Measurements from ENCODE around the gene TNNT1.

The TNNT1 gene

DNA sequence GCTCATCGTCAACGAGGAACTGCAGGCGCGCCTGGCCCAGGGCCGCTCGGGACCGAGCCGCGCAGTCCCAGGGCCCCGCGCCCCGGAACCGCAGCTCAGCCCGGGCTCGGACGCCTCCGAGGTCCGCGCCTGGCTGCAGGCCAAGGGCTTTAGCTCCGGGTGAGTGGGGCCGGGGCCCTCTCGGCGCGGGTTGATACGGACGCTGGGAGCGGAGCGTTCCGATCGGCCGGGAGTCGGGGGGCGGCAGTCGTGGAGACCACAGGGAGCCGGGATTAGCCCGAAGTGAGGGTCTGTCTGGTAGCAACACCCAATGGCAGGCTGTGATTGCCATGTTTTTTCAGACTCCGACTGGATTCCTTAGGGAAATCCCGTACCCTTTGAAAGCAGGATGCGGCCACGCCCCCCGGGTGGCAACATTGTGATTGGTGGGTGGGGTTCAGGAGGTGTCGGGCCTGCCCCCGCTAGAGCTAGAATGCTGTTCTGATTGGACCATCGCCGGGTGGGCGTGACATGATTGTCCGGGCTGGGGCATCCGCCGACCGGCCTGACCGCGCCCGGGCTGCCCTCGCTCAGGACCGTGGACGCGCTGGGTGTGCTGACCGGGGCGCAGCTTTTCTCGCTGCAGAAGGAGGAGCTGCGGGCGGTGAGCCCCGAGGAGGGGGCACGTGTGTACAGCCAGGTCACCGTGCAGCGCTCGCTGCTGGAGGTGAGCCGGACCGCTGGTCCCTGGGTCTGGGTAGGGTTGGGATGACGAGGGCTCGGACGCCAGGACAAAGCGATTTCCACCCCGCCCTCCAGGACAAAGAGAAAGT lies 62.1 kb downstream of the TNNT1 start:
- Histone ChIP-seq H3K4me3 (ENCODE audit: extremely low read depth, insufficient read depth, low read length, poor library complexity, severe bottlenecking) (peak overlapping the region; percentile 55), H3K36me3 (ENCODE audit: control insufficient read depth, insufficient read depth, low read length) (peaks cover 20% of the 10 kb centered on the region), H3K4me1 (ENCODE audit: control insufficient read depth, insufficient read depth, low read length, poor library complexity, severe bottlenecking) (peaks cover 3% of the 10 kb centered on the region), H3K9me3 (ENCODE audit: control insufficient read depth, low read length) (no peaks in the 10 kb centered on the region), H3K27ac (ENCODE audit: low read depth, low read length, severe bottlenecking) (peak overlapping the region; percentile 29)
- 0 to 1% methylated on average over 63 to 72 of the region's 74 CpGs for WGBS, 2 experiments (ENCODE audit: insufficient coverage in 2 of 2)

DNA sequence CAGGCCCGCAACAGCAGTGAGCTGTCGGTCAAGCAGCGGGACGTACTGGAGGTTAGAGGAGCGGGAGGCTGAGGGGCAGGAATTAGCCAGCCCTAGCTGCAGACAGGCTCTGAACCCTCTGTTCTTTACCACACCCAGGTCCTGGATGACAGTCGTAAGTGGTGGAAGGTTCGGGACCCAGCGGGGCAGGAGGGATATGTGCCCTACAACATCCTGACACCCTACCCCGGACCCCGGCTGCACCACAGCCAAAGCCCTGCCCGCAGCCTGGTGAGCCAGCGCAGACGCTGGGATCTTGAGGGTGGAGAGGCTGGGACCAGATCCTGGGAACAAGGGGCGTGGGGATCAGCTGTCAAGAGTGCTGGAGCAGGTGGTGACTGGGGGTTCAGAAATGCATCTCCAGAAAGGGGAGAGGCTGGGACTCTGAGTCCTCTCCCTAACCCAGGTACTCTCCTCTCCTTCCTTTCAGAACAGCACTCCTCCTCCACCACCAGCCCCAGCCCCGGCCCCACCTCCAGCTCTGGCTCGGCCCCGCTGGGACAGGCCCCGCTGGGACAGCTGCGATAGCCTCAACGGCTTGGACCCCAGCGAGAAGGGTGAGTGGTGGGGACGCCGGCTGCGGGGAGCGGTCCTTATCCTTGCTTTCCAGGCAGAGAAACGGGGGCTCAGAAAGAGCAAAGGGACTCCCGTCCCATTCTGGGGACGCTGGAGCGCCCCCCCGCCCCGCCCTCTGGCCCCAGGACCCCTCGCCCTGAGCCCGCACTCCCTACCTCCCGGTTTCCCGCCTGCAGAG lies 62.9 kb downstream of the TNNT1 start:
- Histone ChIP-seq H3K4me1 (ENCODE audit: control insufficient read depth, insufficient read depth, low read length, poor library complexity, severe bottlenecking) (peaks cover 3% of the 10 kb centered on the region), H3K9me3 (ENCODE audit: control insufficient read depth, low read length) (no peaks in the 10 kb centered on the region), H3K27ac (ENCODE audit: low read depth, low read length, severe bottlenecking) (no peak overlapping the region), H3K4me3 (ENCODE audit: extremely low read depth, insufficient read depth, low read length, poor library complexity, severe bottlenecking) (peak overlapping the region; percentile 55), H3K36me3 (ENCODE audit: control insufficient read depth, insufficient read depth, low read length) (peaks cover 14% of the 10 kb centered on the region)
- 26 to 39% methylated on average over 18 to 24 of the region's 35 CpGs for WGBS, 2 experiments (ENCODE audit: insufficient coverage in 2 of 2)

DNA sequence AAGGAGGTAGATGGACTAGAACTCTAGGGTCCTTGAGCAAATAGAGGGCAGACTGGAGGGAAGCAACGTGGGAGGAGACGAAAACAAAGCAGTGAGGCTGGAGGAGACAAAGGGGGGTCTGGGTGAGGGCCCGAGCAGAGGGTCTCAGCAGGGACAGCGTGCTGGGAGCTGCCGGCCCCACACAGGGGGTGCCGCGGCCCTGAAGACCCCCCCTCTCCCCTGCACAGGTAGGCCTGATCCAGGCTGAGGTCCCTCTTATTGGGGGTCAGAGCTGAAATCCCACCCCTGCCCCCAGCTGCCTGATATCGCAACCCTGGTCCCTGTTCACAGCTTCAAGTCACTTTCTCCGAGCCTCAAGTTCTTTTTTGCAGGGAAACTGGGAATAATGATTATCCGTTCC lies 64.6 kb downstream of the TNNT1 start:
- H3K4me1 ChIP-seq (ENCODE audit: control insufficient read depth, insufficient read depth, low read length, poor library complexity, severe bottlenecking) = peaks cover 8% of the 10 kb centered on the region
- H3K27ac ChIP-seq (ENCODE audit: low read depth, low read length, severe bottlenecking) = no peak overlapping the region
- WGBS, 2 experiments (ENCODE audit: insufficient coverage in 2 of 2) = 83 to 84% methylated on average over 9 to 10 of the region's 10 CpGs

DNA sequence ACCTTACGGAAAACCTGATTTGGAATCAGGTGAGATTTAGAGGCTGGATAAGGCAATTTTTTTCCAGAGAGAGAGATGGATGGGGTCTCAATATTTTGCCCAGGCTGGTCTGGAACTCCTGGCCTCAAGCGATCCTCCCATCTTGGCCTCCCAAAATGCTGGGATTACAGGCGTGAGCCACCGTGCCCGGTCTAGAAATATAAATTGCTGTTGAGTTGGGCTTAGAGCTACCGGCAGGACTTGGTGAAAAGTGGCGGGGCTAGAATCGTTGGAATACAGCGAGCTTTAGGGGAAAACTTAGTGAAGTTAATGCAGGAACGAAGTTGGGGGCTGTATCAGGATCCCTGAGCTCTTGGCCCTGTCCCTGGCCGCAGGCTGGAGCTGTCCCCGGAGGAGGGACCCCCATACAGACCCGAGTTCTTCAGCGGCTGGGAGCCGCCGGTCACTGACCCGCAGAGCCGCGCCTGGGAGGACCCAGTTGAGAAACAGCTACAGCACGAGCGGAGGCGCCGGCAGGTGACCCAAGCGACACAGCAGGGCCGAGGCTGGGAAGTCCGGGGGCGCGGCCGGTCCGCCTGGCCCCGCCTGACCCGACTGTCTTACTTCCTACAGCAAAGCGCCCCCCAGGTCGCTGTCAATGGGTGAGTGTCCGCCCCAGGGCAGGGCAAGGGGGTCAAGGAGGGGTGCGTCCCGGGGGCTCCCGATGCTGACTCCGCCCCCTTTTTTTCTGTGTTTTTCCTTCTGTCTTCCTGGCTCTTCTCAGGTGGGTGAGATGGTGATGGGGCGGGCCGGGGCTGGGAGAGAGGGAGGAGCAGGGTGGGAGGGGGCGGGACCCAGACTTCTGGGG lies 65.8 kb downstream of the TNNT1 start:
- Histone ChIP-seq H3K9me3 (ENCODE audit: control insufficient read depth, low read length) (no peaks in the 10 kb centered on the region), H3K36me3 (ENCODE audit: control insufficient read depth, insufficient read depth, low read length) (no peaks in the 10 kb centered on the region), H3K4me1 (ENCODE audit: control insufficient read depth, insufficient read depth, low read length, poor library complexity, severe bottlenecking) (peaks cover 8% of the 10 kb centered on the region), H3K4me3 (ENCODE audit: extremely low read depth, insufficient read depth, low read length, poor library complexity, severe bottlenecking) (no peak overlapping the region), H3K27ac (ENCODE audit: low read depth, low read length, severe bottlenecking) (no peak overlapping the region)
- WGBS, 2 experiments (ENCODE audit: insufficient coverage in 2 of 2) = 50 to 56% methylated on average over 35 to 36 of the region's 42 CpGs

More for the DNA sequence above, 64.6 kb downstream of the TNNT1 start:
- H3K9me3 ChIP-seq (ENCODE audit: control insufficient read depth, low read length) = no peaks in the 10 kb centered on the region
- no peaks in the 10 kb centered on the region for H3K36me3 ChIP-seq (ENCODE audit: control insufficient read depth, insufficient read depth, low read length)
- no peak overlapping the region for H3K4me3 ChIP-seq (ENCODE audit: extremely low read depth, insufficient read depth, low read length, poor library complexity, severe bottlenecking)
